ENCODE data around the gene SNCAIP.

- TF ChIP-seq CTCF (conservative IDR thresholded peaks at IDR 0.05 in 1 of 2, IDR thresholded peaks at IDR 0.05 in 1 of 2; ENCODE audit: extremely low read depth in 1 of 2, insufficient read depth in 1 of 2, low read depth in 1 of 2, low read length in 2 of 2), result no peak
- TF ChIP-seq EZH2 (IDR thresholded peaks at IDR 0.05; ENCODE audit: borderline replicate concordance, low read length), result no peak
These were observed 80.2 kb downstream of the SNCAIP start for GRCh38 chr5:122392224-122392623.

Data from mammary epithelial cell (primary cell).